Uterine smooth muscle cell (primary cell): ENCODE measurements around the gene NDP. TPM values are rescaled to one million over a fixed set of nuclear protein-coding genes. Genes with fewer than 3 reads are reported as not detected.

Experiments
- total RNA-seq: library from RNA; depleted of rRNA; stranded (reverse); fragments of >200 nt; gene quantifications from 2 replicates; pipeline ENCODE4 v1.2.3, GENCODE V29; 2014

Gene NDP, protein sequence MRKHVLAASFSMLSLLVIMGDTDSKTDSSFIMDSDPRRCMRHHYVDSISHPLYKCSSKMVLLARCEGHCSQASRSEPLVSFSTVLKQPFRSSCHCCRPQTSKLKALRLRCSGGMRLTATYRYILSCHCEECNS
- total RNA-seq: 0.87 and 2.8 TPM in 2 replicates

DNA sequence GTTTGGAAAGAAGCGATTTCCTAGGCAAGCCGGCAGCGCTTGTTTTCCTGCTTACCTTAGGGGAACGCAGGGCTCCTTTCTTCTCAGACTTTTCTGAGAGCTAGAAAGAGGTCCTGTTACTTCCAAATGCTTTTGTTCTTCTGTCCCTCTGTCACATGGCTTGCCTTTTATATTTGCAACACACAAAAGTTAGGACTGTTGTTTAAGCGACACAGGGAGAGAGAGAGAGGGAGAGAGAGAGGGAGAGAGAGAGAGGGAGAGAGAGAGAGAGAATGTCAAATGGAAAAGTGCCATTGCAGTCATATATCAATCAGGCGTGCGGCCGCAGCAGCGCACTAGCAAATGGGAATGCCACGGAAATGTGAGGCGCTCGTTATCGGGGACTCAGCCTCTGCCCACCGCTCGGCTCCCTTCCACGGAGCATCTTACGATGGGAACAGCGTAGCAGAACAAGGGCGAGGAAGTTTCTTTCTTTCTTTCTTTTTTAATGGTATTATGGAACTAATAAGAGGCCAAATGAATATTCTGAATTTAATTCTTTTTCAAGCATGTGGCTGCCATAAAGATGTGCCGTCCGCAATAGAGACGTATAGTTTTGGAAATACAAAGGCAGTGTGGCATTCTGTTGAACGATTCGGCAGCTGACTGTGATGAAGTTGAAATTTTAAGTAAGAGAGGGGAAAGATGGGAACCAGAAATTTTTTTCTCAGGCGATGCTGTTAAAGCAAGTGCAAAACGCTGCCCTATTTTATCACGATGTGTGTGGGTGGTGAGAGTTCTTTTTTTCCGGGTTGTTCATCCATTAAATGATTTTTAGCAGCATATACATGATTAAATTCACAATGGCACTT, at the start of gene NDP:
TSS of gene NDP (minus strand) at position 142 of the 851 bp plus-strand sequence. CDS start 14,745 bp downstream, outside the sequence.

Other genes with a start within 250 kb of the NDP start
- gene MAOB, start 90.9 kb downstream of the NDP start, total RNA-seq: 0.37 and 0.66 TPM in 2 replicates